Bronchial epithelial cell (primary cell): ENCODE results near the gene GNG7. TPM values are rescaled to one million over a fixed set of nuclear protein-coding genes. Genes with fewer than 3 reads are reported as not detected.

Experiments
- DNase-seq: peaks from one replicate; pipeline ENCODE4 v3.0.0-alpha.2; 2010; ENCODE audit warnings: low read depth
- FAIRE-seq: peaks from 2 replicates; lab custom pipeline; 2011; peaks lifted over from hg19 to GRCh38; lab: Jason Lieb, UNC
- H3K27me3 ChIP-seq: 2 replicates; pipeline ENCODE4 v1.5.1; 2011; ENCODE audit warnings: low read length; ENCODE audit not compliant: control insufficient read depth, insufficient read depth
- H3K36me3 ChIP-seq: 2 replicates; pipeline ENCODE4 v1.5.1; 2011; ENCODE audit warnings: low read length; ENCODE audit not compliant: control insufficient read depth, insufficient read depth
- H3K4me3 ChIP-seq: 2 replicates; pipeline ENCODE4 v1.5.1; 2011; ENCODE audit warnings: mild to moderate bottlenecking, low read depth, low read length, control low read depth
- total RNA-seq: library from RNA; depleted of rRNA; stranded (reverse); fragments of >200 nt; gene quantifications from 2 replicates; pipeline ENCODE4 v1.2.1, GENCODE V29; 2014
- TF ChIP-seq, protein P1 (sequence below): IDR thresholded peaks from 2 replicates; pipeline ENCODE4 v1.5.1; 2011; ENCODE audit warnings: mild to moderate bottlenecking, moderate library complexity, low read length, control low read depth, inconsistent platforms; ENCODE audit not compliant: insufficient read depth, severe bottlenecking

Gene GNG7
- total RNA-seq, 1 donor from 2014 or later = under 0.01 TPM

DNA sequence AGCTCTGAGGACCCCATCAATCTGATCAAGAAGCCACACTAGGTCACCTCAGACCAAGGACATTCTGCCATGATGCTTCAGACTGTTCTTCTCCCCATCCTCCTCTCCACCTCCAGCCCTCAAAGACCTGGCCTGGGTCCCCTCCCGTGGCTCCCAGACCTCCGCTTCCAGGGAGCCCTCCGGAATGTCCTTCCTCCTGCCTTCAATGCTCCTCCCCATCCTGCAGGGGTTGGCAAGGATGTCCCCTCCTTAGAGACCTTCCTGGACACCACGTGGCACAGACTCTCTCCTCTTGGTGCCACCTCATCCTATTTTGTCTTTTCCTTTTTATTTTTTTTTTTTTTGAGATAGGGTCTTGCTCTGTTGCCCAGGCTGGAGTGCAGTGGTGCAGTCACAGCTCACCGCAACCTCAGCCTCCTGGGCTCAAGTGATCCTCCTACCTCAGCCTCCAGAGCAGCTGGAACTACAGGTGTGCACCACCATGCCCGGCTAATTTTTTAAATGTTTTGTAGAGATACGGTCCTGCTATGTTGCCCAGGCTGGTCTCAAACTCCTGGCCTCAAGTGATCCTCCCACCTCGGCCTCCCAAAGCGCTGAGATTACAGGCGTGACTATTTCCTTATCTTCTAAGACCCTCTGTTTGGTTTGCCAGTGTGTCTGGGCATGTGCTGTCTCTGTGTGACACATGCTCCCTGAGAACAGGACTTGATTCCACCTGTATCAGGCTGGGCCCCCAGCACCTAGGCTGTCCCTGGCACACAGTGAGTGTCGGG lies 84.9 kb downstream of the GNG7 start:
- FAIRE-seq (no peak), DNase-seq (no peak)
- Histone ChIP-seq H3K27me3 (no peaks in the 10 kb centered on the region), H3K4me3 (no peak overlapping the region), H3K36me3 (no peaks in the 10 kb centered on the region)
- TF ChIP-seq, protein P1, sequence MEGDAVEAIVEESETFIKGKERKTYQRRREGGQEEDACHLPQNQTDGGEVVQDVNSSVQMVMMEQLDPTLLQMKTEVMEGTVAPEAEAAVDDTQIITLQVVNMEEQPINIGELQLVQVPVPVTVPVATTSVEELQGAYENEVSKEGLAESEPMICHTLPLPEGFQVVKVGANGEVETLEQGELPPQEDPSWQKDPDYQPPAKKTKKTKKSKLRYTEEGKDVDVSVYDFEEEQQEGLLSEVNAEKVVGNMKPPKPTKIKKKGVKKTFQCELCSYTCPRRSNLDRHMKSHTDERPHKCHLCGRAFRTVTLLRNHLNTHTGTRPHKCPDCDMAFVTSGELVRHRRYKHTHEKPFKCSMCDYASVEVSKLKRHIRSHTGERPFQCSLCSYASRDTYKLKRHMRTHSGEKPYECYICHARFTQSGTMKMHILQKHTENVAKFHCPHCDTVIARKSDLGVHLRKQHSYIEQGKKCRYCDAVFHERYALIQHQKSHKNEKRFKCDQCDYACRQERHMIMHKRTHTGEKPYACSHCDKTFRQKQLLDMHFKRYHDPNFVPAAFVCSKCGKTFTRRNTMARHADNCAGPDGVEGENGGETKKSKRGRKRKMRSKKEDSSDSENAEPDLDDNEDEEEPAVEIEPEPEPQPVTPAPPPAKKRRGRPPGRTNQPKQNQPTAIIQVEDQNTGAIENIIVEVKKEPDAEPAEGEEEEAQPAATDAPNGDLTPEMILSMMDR = no peak

DNA sequence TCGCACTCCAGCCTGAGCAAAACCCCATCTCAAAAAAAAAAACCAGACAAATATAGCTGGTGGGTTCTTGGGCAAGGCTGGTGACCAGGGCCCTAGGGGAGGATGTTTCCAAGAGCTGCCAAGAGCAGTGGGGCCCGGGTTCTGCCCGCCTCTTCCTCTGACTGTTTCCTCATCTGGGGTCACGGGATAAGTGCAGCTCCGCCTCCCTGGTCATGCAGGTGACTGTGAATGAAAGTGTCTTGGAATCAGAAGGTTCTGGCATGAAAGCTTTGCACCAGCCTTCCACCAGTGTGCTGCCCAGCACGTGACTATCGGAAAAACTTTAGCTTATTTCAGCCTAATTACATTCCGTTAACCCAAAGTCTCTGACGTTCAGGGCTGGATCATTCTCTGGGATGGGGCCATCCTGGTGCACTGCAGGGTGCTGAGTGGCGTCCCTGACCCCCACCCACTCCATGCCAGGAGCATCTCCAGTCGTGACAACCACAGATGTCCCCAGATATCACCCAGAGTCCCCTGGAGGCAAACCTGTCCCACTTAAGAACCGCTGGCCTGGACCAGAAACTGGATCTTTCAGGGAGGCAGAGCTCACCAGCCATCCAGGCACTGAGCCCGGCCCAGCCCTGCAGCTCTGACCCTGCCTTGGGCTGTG lies 85.6 kb downstream of the GNG7 start:
- DNase-seq (no peak), FAIRE-seq (no peak)
- Histone ChIP-seq H3K36me3 (no peaks in the 10 kb centered on the region), H3K4me3 (no peak overlapping the region), H3K27me3 (no peaks in the 10 kb centered on the region)
- TF ChIP-seq, protein P1 = no peak

DNA sequence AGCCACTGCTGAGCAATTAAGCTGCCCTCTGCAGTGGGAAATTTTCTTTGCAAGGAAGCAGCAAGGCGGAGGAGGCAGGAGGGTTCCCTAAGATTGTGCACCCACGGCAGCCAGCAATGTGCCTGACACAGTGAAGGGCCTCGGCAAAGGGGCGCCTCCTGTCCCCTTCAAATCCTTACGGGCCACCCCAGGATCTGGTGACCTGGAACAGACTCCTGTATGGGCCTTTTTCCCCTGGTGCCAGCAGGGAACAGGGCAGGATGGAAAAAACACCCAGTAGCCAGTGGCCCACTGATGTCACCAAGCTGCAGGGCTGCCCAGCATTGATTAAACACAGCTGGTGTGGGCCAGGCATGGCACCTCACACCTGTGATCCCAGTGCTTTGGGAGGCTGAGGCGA lies 86.7 kb downstream of the GNG7 start:
- FAIRE-seq = no peak
- DNase-seq = no peak
- TF ChIP-seq, protein P1 = no peak
- H3K27me3 ChIP-seq = no peaks in the 10 kb centered on the region
- no peaks in the 10 kb centered on the region for H3K36me3 ChIP-seq
- no peak overlapping the region for H3K4me3 ChIP-seq

DNA sequence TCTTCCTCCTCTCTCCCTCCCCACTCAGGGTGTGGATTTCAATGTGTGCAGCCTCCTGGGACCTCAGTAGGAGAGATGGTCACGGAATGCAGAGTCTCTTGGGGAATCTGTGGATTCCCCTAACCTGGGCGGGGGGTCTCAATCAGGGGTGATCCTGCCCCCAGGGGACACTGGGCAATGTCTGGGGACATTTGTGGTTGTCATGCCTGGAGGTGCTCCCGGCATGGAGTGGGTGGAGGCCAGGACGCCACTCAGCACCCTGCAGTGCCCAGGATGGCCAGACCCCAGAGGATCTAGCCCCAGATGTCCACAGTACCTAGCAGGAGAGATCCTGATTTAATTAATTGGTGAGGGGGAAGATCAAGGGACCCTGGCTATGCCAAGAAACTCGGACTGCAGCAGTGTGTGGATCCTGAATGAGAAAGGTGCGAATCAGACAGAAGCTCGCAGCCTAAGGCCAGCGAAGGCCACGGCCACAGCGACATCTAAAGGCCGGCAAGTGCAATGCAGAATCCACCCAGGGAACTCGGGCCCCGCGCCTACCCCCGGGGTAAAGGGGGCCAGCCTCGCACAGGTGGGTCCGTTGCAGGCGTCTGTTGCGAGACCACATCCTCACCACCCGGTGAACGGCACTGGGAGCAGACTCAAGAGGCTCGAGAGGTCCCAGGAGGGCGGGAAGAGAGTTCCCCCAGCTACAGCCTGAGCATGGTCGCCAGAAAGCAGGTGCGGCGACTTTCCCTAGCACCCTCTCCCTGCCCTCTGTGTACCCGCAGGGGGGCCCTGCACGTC lies 88.8 kb downstream of the GNG7 start:
- no peak for FAIRE-seq
- no peak overlapping the region for H3K4me3 ChIP-seq

DNA sequence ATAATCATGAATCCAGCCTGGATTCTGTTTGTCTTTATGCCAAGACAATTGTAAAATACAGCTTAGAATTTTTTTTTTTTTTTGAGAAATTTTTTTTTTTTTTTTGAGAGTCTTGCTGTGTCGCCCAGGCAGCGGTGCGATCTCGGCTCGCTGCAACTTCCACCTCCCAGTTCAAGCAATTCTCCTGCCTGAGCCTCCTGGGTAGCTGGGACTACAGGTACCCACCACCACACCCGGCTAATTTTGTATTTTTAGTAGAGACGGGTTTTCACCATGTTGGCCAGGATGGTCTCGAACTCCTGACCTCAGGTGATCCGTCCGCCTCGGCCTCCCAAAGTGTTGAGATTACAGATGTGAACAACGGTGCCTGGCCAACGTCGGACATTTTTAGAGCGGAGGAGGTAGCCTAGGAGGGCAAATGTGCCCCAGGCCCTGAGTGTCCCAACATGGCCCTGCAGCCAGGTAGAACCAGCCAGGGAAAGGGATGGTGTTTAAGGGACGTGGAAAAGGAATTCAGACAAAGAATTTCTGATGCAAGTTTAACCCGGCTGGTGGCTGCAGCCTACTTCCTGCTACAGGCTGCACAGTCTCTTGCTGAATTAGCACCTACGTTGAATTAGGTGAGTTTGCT lies 89.8 kb downstream of the GNG7 start:
- FAIRE-seq (no peak), DNase-seq (no peak)
- TF ChIP-seq, protein P1 = no peak
- no peak overlapping the region for H3K4me3 ChIP-seq
- H3K36me3 ChIP-seq = no peaks in the 10 kb centered on the region
- no peaks in the 10 kb centered on the region for H3K27me3 ChIP-seq

More for the DNA sequence above, 88.8 kb downstream of the GNG7 start:
- Histone ChIP-seq H3K36me3 (no peaks in the 10 kb centered on the region), H3K27me3 (no peaks in the 10 kb centered on the region)
- DNase-seq = no peak
- TF ChIP-seq, protein P1 = peak; percentile 97
